HG03457 (cell line): ENCODE results near the gene ZFP36L1.

Source experiments
- ATAC-seq: cut with Tn5 transposase; IDR thresholded peaks from one replicate; pipeline ENCODE4 v1.9.1; 2021; ENCODE audit warnings: moderate number of reproducible peaks; ENCODE audit not compliant: unreplicated experiment

Gene ZFP36L1

GRCh38 chr14:68741839-68742470 lies 50.9 kb downstream of the ZFP36L1 start:
- peak; percentile 60 for ATAC-seq

GRCh38 chr14:68741477-68741791 lies 51.4 kb downstream of the ZFP36L1 start:
- no peak for ATAC-seq

GRCh38 chr14:68740788-68741476 lies 51.9 kb downstream of the ZFP36L1 start:
- no peak for ATAC-seq

- no peak for ATAC-seq
Measured at GRCh38 chr14:68739701-68740100, 53.2 kb downstream of the ZFP36L1 start.

GRCh38 chr14:68738559-68738958 lies 54.3 kb downstream of the ZFP36L1 start:
- no peak for ATAC-seq
